ENCODE results near the gene ACTL9. TPM values are rescaled to one million over a fixed set of nuclear protein-coding genes. Genes with fewer than 3 reads are reported as not detected.

ACTL9 gene
- total RNA-seq, 2 donors from 2014 or later, result not detected

GRCh38 chr19:8657869-8658268, 40.7 kb downstream of the ACTL9 start:
- DNase-seq (no peak), ATAC-seq (no peak)
- intact Hi-C loops (cut with DNase I), result loop anchor here in 1 of 2 donors (5.0 kb wide), 1 partner anchor 419 kb away; no protein-coding TSS in a partner anchor

- intact Hi-C loops (cut with DNase I), result loop anchor here (2.0 to 5.0 kb wide), 2 partner anchors 422 to 425 kb away; no protein-coding TSS in a partner anchor
- DNase-seq (no peak), ATAC-seq (no peak)
Measured at GRCh38 chr19:8655340-8655709, 43.3 kb downstream of the ACTL9 start.

- ATAC-seq (peak; percentile 61 to 73), DNase-seq (peak; percentile 53)
- intact Hi-C loops (cut with DNase I), result loop anchor here (2.0 to 5.0 kb wide), 2 partner anchors 423 to 426 kb away; no protein-coding TSS in a partner anchor
Measured at GRCh38 chr19:8654591-8655339, 43.8 kb downstream of the ACTL9 start.

- ATAC-seq (peak in 1 of 2 donors; percentile 37), DNase-seq (no peak)
- intact Hi-C loops (cut with DNase I), result no loop called here
Measured at GRCh38 chr19:8648240-8648639, 50.4 kb downstream of the ACTL9 start.

Other genes with a start within 250 kb of the ACTL9 start
- 1 to 10 TPM; 1.0 to 1.4 TPM for gene PRAM1, start 196.2 kb downstream of the ACTL9 start, total RNA-seq
- 10 to 100 TPM; 13.6 to 16.6 TPM for gene ZNF414, start 184.6 kb downstream of the ACTL9 start, total RNA-seq
- 10 to 100 TPM; 13.2 to 19.5 TPM for gene MYO1F, start 121.4 kb downstream of the ACTL9 start, total RNA-seq
- 10 to 100 TPM; 10.8 to 12.4 TPM for gene ADAMTS10, start 88.1 kb downstream of the ACTL9 start, total RNA-seq
- not detected for gene NFILZ, start 68.2 kb downstream of the ACTL9 start, total RNA-seq
- gene OR2Z1, start 22.8 kb upstream of the ACTL9 start, total RNA-seq, result not detected
- gene ZNF558, start 133.5 kb upstream of the ACTL9 start, total RNA-seq, result 10 to 100 TPM; 13.3 to 13.5 TPM
- gene MBD3L1, start 133.6 kb upstream of the ACTL9 start, total RNA-seq, result not detected

Data from left cardiac atrium (tissue), 4 donors.